ENCODE results near the gene RPL22. TPM values are rescaled to one million over a fixed set of nuclear protein-coding genes. Genes with fewer than 3 reads are reported as not detected.

The RPL22 gene
- total and polyA plus RNA-seq, 4 donors, result 186 to 985 (median 248) TPM

- H3K4me1 ChIP-seq (ENCODE audit: control insufficient read depth in 5 of 5, insufficient read depth in 5 of 5, low read length in 5 of 5), result no peaks in the 10 kb centered on the region
- no peaks in the 10 kb centered on the region for H3K9me3 ChIP-seq (ENCODE audit: control insufficient read depth in 4 of 4, insufficient read depth in 3 of 4, low read length in 3 of 4)
- peaks cover 2 to 29% (median 19%) of the 10 kb centered on the region in 4 donors for H3K36me3 ChIP-seq (ENCODE audit: control insufficient read depth in 4 of 4, insufficient read depth in 4 of 4, low read length in 4 of 4)
- H3K9ac ChIP-seq (ENCODE audit: insufficient read depth in 1 of 2, low read length in 2 of 2), result no peak overlapping the region
- H3K27ac ChIP-seq (ENCODE audit: low read depth in 1 of 2, low read length in 1 of 2), result peak overlapping the region in 1 of 2 donors; percentile 25
- no peaks in the 10 kb centered on the region for H3K27me3 ChIP-seq (ENCODE audit: control insufficient read depth in 3 of 3, insufficient read depth in 3 of 3, low read length in 2 of 3)
- H3K4me3 ChIP-seq, result no peak overlapping the region
- WGBS, 2 donors, result 86 to 94% methylated on average over 15 of the region's 15 CpGs
- DNase-seq (no peak), ATAC-seq (ENCODE audit: insufficient read depth, low FRiP score) (no peak)
- TF ChIP-seq CTCF (IDR thresholded peaks at IDR 0.05; ENCODE audit: control extremely low read depth, extremely low read depth), result no peak
These were observed 25.3 kb upstream of the RPL22 start for GRCh38 chr1:6224718-6225117.

GRCh38 chr1:6223617-6224016 is 24.2 kb upstream of the RPL22 start:
- ATAC-seq (ENCODE audit: insufficient read depth, low FRiP score) (no peak), DNase-seq (no peak)
- TF ChIP-seq CTCF (IDR thresholded peaks at IDR 0.05; ENCODE audit: control extremely low read depth, extremely low read depth), result no peak
- no peak overlapping the region for H3K4me3 ChIP-seq
- H3K27ac ChIP-seq (ENCODE audit: low read depth in 1 of 2, low read length in 1 of 2), result peak overlapping the region in 1 of 2 donors; percentile 51
- H3K27me3 ChIP-seq (ENCODE audit: control insufficient read depth in 3 of 3, insufficient read depth in 3 of 3, low read length in 2 of 3), result no peaks in the 10 kb centered on the region
- H3K9me3 ChIP-seq (ENCODE audit: control insufficient read depth in 4 of 4, insufficient read depth in 3 of 4, low read length in 3 of 4), result no peaks in the 10 kb centered on the region
- 96 to 99% methylated on average over 13 of the region's 13 CpGs for WGBS, 2 donors
- H3K9ac ChIP-seq (ENCODE audit: insufficient read depth in 1 of 2, low read length in 2 of 2), result no peak overlapping the region
- H3K36me3 ChIP-seq (ENCODE audit: control insufficient read depth in 4 of 4, insufficient read depth in 4 of 4, low read length in 4 of 4), result peaks cover 2 to 27% (median 18%) of the 10 kb centered on the region in 4 donors
- H3K4me1 ChIP-seq (ENCODE audit: control insufficient read depth in 5 of 5, insufficient read depth in 5 of 5, low read length in 5 of 5), result peaks cover 0 to 2% (median 0%) of the 10 kb centered on the region in 5 donors

- H3K4me1 ChIP-seq (ENCODE audit: control insufficient read depth in 5 of 5, insufficient read depth in 5 of 5, low read length in 5 of 5), result peaks cover 0 to 3% (median 0%) of the 10 kb centered on the region in 5 donors
- peak; percentile 9 for ATAC-seq (ENCODE audit: insufficient read depth, low FRiP score)
- peak in 1 of 3 donors; percentile 68 for DNase-seq
- WGBS, 2 donors, result 53 to 74% methylated on average over 6 of the region's 6 CpGs
- H3K4me3 ChIP-seq, result no peak overlapping the region
- TF ChIP-seq CTCF (IDR thresholded peaks at IDR 0.05; ENCODE audit: control extremely low read depth, extremely low read depth), result no peak
- no peaks in the 10 kb centered on the region for H3K27me3 ChIP-seq (ENCODE audit: control insufficient read depth in 3 of 3, insufficient read depth in 3 of 3, low read length in 2 of 3)
- peaks cover 2 to 27% (median 18%) of the 10 kb centered on the region in 4 donors for H3K36me3 ChIP-seq (ENCODE audit: control insufficient read depth in 4 of 4, insufficient read depth in 4 of 4, low read length in 4 of 4)
- H3K27ac ChIP-seq (ENCODE audit: low read depth in 1 of 2, low read length in 1 of 2), result no peak overlapping the region
- no peak overlapping the region for H3K9ac ChIP-seq (ENCODE audit: insufficient read depth in 1 of 2, low read length in 2 of 2)
- H3K9me3 ChIP-seq (ENCODE audit: control insufficient read depth in 4 of 4, insufficient read depth in 3 of 4, low read length in 3 of 4), result no peaks in the 10 kb centered on the region
These were observed 23.2 kb upstream of the RPL22 start for GRCh38 chr1:6222636-6223035.

GRCh38 chr1:6221210-6221784 is 21.9 kb upstream of the RPL22 start:
- WGBS, 2 donors, result 92% methylated on average over 12 of the region's 12 CpGs
- Histone ChIP-seq H3K4me3 (no peak overlapping the region), H3K4me1 (ENCODE audit: control insufficient read depth in 5 of 5, insufficient read depth in 5 of 5, low read length in 5 of 5) (peaks cover 0 to 3% (median 0%) of the 10 kb centered on the region in 5 donors), H3K27ac (ENCODE audit: low read depth in 1 of 2, low read length in 1 of 2) (no peak overlapping the region), H3K36me3 (ENCODE audit: control insufficient read depth in 4 of 4, insufficient read depth in 4 of 4, low read length in 4 of 4) (peaks cover 0 to 27% (median 17%) of the 10 kb centered on the region in 4 donors), H3K27me3 (ENCODE audit: control insufficient read depth in 3 of 3, insufficient read depth in 3 of 3, low read length in 2 of 3) (no peaks in the 10 kb centered on the region), H3K9me3 (ENCODE audit: control insufficient read depth in 4 of 4, insufficient read depth in 3 of 4, low read length in 3 of 4) (no peaks in the 10 kb centered on the region), H3K9ac (ENCODE audit: insufficient read depth in 1 of 2, low read length in 2 of 2) (no peak overlapping the region)
- TF ChIP-seq CTCF (IDR thresholded peaks at IDR 0.05; ENCODE audit: control extremely low read depth, extremely low read depth), result no peak
- no peak for ATAC-seq (ENCODE audit: insufficient read depth, low FRiP score)
- DNase-seq, result no peak
